ENCODE measurements around the gene ANO6.

Gene ANO6

GRCh38 chr12:45475594-45475993 lies 259.7 kb downstream of the ANO6 start:
- DNase-seq (ENCODE audit: extremely low spot score, insufficient read length, low read depth) (no peak), FAIRE-seq (no peak)

GRCh38 chr12:45477526-45477925 lies 261.6 kb downstream of the ANO6 start:
- DNase-seq (ENCODE audit: extremely low spot score, insufficient read length, low read depth): no peak
- FAIRE-seq: no peak

GRCh38 chr12:45478931-45479330 lies 263.0 kb downstream of the ANO6 start:
- DNase-seq (ENCODE audit: extremely low spot score, insufficient read length, low read depth) (no peak), FAIRE-seq (no peak)

DNA sequence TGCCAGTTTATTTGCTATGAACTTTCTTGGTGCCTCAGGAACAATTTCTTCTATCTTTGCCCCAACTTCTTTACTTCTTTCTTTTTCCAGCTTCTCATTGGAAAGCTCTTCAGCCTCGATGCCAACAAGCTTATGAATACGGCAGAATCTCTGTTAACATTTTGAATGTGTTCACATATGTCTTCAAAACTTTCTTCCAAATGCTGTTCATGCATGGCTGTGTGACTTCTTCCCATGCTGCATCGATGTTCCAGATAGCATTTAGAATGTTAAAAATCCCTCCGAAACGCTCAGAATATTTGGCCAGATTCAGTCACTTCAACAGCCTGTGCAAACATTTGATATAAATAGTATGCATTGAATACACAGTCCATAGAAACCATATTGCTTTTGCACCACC lies 265.9 kb downstream of the ANO6 start:
- FAIRE-seq: no peak
- DNase-seq (ENCODE audit: extremely low spot score, insufficient read length, low read depth): no peak

DNA sequence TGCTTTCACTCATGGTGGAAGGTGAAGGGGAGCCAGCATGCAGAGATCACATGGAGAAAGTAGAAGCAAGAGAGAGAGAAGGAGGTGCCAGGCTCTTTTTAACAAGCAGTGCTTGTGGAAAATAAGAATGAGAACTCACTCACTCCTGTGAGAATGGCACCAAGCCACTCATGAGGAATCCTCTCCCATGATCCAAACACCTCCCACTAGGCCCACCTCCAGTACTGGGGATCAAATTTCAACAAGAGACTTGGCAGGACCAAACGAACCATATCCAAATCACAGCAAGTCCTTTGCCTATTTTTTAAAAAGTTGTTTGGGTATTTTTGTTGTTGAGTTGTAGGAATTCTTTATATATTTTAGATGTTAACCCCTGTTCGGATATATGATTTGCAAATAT lies 267.7 kb downstream of the ANO6 start:
- FAIRE-seq (no peak), DNase-seq (ENCODE audit: extremely low spot score, insufficient read length, low read depth) (no peak)
